Mesenchymal stem cell (in vitro differentiated cells and primary cell): Measurements from ENCODE around the gene VIPR2.

Source experiments
- DNase-seq: peaks from one replicate; pipeline ENCODE4 v3.0.0-alpha.2; 2013
- H2AFZ ChIP-seq: one replicate; pipeline ENCODE4 v1.6.1; 2013; ENCODE audit warnings: low read depth, mild to moderate bottlenecking, control low read depth, inconsistent platforms, low read length, moderate library complexity
- H2AK5ac ChIP-seq: 2 replicates; pipeline ENCODE4 v1.6.1; 2013; ENCODE audit warnings: low read length, moderate library complexity, mild to moderate bottlenecking, inconsistent platforms; ENCODE audit not compliant: severe bottlenecking
- H2BK120ac ChIP-seq: one replicate; pipeline ENCODE4 v1.6.1; 2013; ENCODE audit warnings: low read depth, mild to moderate bottlenecking, inconsistent platforms, low read length, moderate library complexity
- H2BK12ac ChIP-seq, 2 experiments: one replicate each; pipeline ENCODE4 v1.6.1; 2013; ENCODE audit warnings: inconsistent platforms in 2 of 2, low read length in 2 of 2, mild to moderate bottlenecking in 2 of 2, moderate library complexity in 2 of 2, control low read depth in 1 of 2
- H2BK15ac ChIP-seq: one replicate; pipeline ENCODE4 v1.6.1; 2013; ENCODE audit warnings: mild to moderate bottlenecking, low read depth, inconsistent platforms; ENCODE audit not compliant: poor library complexity, severe bottlenecking
- H2BK5ac ChIP-seq: 2 replicates; pipeline ENCODE4 v1.6.1; 2013; ENCODE audit warnings: low read depth, mild to moderate bottlenecking, low read length, control low read depth, inconsistent platforms; ENCODE audit not compliant: poor library complexity, severe bottlenecking
- H3K14ac ChIP-seq, 2 experiments: one replicate each; pipeline ENCODE4 v1.6.1; 2013; ENCODE audit warnings: inconsistent platforms in 2 of 2, low read length in 2 of 2, control low read depth in 1 of 2, mild to moderate bottlenecking in 1 of 2, moderate library complexity in 1 of 2
- H3K18ac ChIP-seq, 2 experiments: one replicate each; pipeline ENCODE4 v1.6.1; 2013; ENCODE audit warnings: inconsistent platforms in 2 of 2, low read length in 2 of 2, control low read depth in 1 of 2, low read depth in 1 of 2, mild to moderate bottlenecking in 1 of 2
- H3K23ac ChIP-seq, 2 experiments: one replicate each; pipeline ENCODE4 v1.6.1; 2013; ENCODE audit warnings: inconsistent platforms in 2 of 2, low read length in 2 of 2, mild to moderate bottlenecking in 2 of 2, moderate library complexity in 2 of 2, control low read depth in 1 of 2
- H3K27ac ChIP-seq: 2 replicates; pipeline ENCODE4 v1.5.1; 2013; ENCODE audit warnings: mild to moderate bottlenecking, moderate library complexity, low read length, control low read depth, inconsistent platforms; ENCODE audit not compliant: poor library complexity, severe bottlenecking
- H3K27me3 ChIP-seq, 2 experiments: 2 replicates each; pipeline versions ENCODE4 v1.6.1 to v1.7.0; 2013; ENCODE audit warnings: low read length in 2 of 2, mild to moderate bottlenecking in 2 of 2, moderate library complexity in 2 of 2, control low read depth in 1 of 2, inconsistent platforms in 1 of 2; ENCODE audit not compliant: control insufficient read depth in 1 of 2, insufficient read depth in 1 of 2
- H3K36me3 ChIP-seq, 2 experiments: 2 replicates each; pipeline versions ENCODE4 v1.6.1 to v1.7.0; 2013; ENCODE audit warnings: low read length in 2 of 2, control low read depth in 1 of 2, inconsistent platforms in 1 of 2, low read depth in 1 of 2, mild to moderate bottlenecking in 1 of 2; ENCODE audit not compliant: insufficient read depth in 2 of 2, control insufficient read depth in 1 of 2
- H3K4ac ChIP-seq, 2 experiments: one replicate each; pipeline ENCODE4 v1.6.1; 2013; ENCODE audit warnings: inconsistent platforms in 2 of 2, low read length in 2 of 2, mild to moderate bottlenecking in 2 of 2, moderate library complexity in 2 of 2, control low read depth in 1 of 2, low read depth in 1 of 2
- H3K4me1 ChIP-seq: 2 replicates; pipeline ENCODE4 v1.6.1; 2013; ENCODE audit warnings: low read depth, low read length, control low read depth; ENCODE audit not compliant: control insufficient read depth, insufficient read depth
- H3K4me2 ChIP-seq: 2 replicates; pipeline ENCODE4 v1.6.1; 2013; ENCODE audit warnings: low read length, mild to moderate bottlenecking, inconsistent platforms; ENCODE audit not compliant: poor library complexity, severe bottlenecking
- H3K4me3 ChIP-seq, 2 experiments: 2 replicates each; pipeline versions ENCODE4 v1.5.1 to v1.7.0; 2013; ENCODE audit warnings: low read length in 2 of 2, mild to moderate bottlenecking in 2 of 2, control low read depth in 1 of 2, low read depth in 1 of 2; ENCODE audit not compliant: insufficient read depth in 1 of 2
- H3K79me1 ChIP-seq: replicated peaks from 2 replicates; pipeline ENCODE4 v1.6.1; 2013; ENCODE audit warnings: mild to moderate bottlenecking, control low read depth, low read length, inconsistent platforms; ENCODE audit not compliant: poor library complexity, severe bottlenecking
- H3K9ac ChIP-seq: 2 replicates; pipeline ENCODE4 v1.7.0; 2013; ENCODE audit warnings: mild to moderate bottlenecking, low read length, moderate library complexity
- H3K9me3 ChIP-seq: 2 replicates; pipeline ENCODE4 v1.7.0; 2013; ENCODE audit warnings: mild to moderate bottlenecking, low read length; ENCODE audit not compliant: control insufficient read depth
- H4K8ac ChIP-seq: one replicate; pipeline ENCODE4 v1.6.1; 2013; ENCODE audit warnings: inconsistent platforms, mild to moderate bottlenecking, low read length, moderate library complexity
- H4K91ac ChIP-seq: one replicate; pipeline ENCODE4 v1.6.1; 2013; ENCODE audit warnings: mild to moderate bottlenecking, low read length, inconsistent platforms
- WGBS: methylation state at CpG from one replicate; pipeline ENCODE4 v1.1.7; 2013; ENCODE audit warnings: mixed read lengths; 5-methylcytosine and 5-hydroxymethylcytosine counted together

The VIPR2 gene

GRCh38 chr7:159063046-159063840 is 81.4 kb downstream of the VIPR2 start:
- H2BK15ac ChIP-seq: no peak overlapping the region
- no peak overlapping the region for H3K9ac ChIP-seq
- no peaks in the 10 kb centered on the region for H3K79me1 ChIP-seq
- peaks cover 0 to 4% of the 10 kb centered on the region in 2 experiments for H3K27me3 ChIP-seq
- H3K4ac ChIP-seq: no peak overlapping the region
- no peak overlapping the region for H2AFZ ChIP-seq
- H3K9me3 ChIP-seq: no peaks in the 10 kb centered on the region
- peaks cover 8% of the 10 kb centered on the region for H3K4me1 ChIP-seq
- H3K4me2 ChIP-seq: no peak overlapping the region
- 95% methylated on average over 51 of the region's 56 CpGs for WGBS
- no peak overlapping the region for H3K18ac ChIP-seq
- H2BK5ac ChIP-seq: no peak overlapping the region
- H2BK12ac ChIP-seq: no peak overlapping the region
- H2BK120ac ChIP-seq: no peak overlapping the region
- no peaks in the 10 kb centered on the region for H3K36me3 ChIP-seq
- H3K27ac ChIP-seq: no peak overlapping the region
- no peak overlapping the region for H2AK5ac ChIP-seq
- DNase-seq: no peak
- H3K23ac ChIP-seq: no peak overlapping the region
- H4K8ac ChIP-seq: no peak overlapping the region
- no peak overlapping the region for H4K91ac ChIP-seq
- no peak overlapping the region for H3K4me3 ChIP-seq
- no peak overlapping the region for H3K14ac ChIP-seq

DNA sequence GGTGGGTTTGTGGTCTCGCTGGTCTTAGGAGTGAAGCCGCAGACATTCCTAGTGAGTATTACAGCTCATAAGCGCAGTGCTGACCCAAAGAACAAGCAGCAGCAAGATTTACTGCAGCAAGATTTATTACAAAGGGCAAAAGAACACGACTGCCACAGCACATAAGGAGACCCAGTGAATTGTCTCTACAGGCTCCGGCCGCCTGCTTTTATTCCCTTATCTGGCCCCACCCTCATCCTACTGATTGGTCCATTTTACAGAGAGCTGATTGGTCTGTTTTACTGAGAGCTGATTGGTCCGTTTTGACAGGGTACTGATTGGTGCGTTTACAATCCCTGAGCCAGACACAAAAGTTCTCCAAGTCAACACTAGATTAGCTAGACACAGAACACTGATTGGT is 82.1 kb downstream of the VIPR2 start:
- no peak overlapping the region for H3K27ac ChIP-seq
- H2AFZ ChIP-seq: no peak overlapping the region
- no peak overlapping the region for H3K4me3 ChIP-seq
- no peak overlapping the region for H4K91ac ChIP-seq
- H3K14ac ChIP-seq: no peak overlapping the region
- H3K36me3 ChIP-seq: no peaks in the 10 kb centered on the region
- H3K18ac ChIP-seq: no peak overlapping the region
- no peak overlapping the region for H3K4me2 ChIP-seq
- no peak overlapping the region for H2AK5ac ChIP-seq
- peaks cover 0 to 4% of the 10 kb centered on the region in 2 experiments for H3K27me3 ChIP-seq
- H3K79me1 ChIP-seq: no peaks in the 10 kb centered on the region
- no peak overlapping the region for H3K4ac ChIP-seq
- H2BK120ac ChIP-seq: no peak overlapping the region
- no peak overlapping the region for H2BK5ac ChIP-seq
- peaks cover 8% of the 10 kb centered on the region for H3K4me1 ChIP-seq
- WGBS: 83% methylated on average over 7 of the region's 8 CpGs
- H3K23ac ChIP-seq: no peak overlapping the region
- H4K8ac ChIP-seq: no peak overlapping the region
- H3K9ac ChIP-seq: no peak overlapping the region
- DNase-seq: no peak
- H2BK15ac ChIP-seq: no peak overlapping the region
- H3K9me3 ChIP-seq: no peaks in the 10 kb centered on the region
- no peak overlapping the region for H2BK12ac ChIP-seq

GRCh38 chr7:159061674-159062212 is 82.9 kb downstream of the VIPR2 start:
- H3K9me3 ChIP-seq: no peaks in the 10 kb centered on the region
- no peak overlapping the region for H2BK5ac ChIP-seq
- no peaks in the 10 kb centered on the region for H3K36me3 ChIP-seq
- H3K9ac ChIP-seq: no peak overlapping the region
- H3K23ac ChIP-seq: no peak overlapping the region
- no peak overlapping the region for H2BK12ac ChIP-seq
- no peaks in the 10 kb centered on the region for H3K79me1 ChIP-seq
- peaks cover 8% of the 10 kb centered on the region for H3K4me1 ChIP-seq
- H2BK15ac ChIP-seq: no peak overlapping the region
- H3K4ac ChIP-seq: no peak overlapping the region
- H2AK5ac ChIP-seq: no peak overlapping the region
- peaks cover 0 to 4% of the 10 kb centered on the region in 2 experiments for H3K27me3 ChIP-seq
- H3K14ac ChIP-seq: no peak overlapping the region
- no peak overlapping the region for H4K8ac ChIP-seq
- WGBS: 59% methylated on average over 43 of the region's 44 CpGs
- H3K18ac ChIP-seq: no peak overlapping the region
- peak overlapping the region; percentile 62 for H3K4me2 ChIP-seq
- no peak for DNase-seq
- no peak overlapping the region for H3K27ac ChIP-seq
- no peak overlapping the region for H2AFZ ChIP-seq
- peak overlapping the region in 1 of 2 experiments; percentile 21 for H3K4me3 ChIP-seq
- no peak overlapping the region for H2BK120ac ChIP-seq
- no peak overlapping the region for H4K91ac ChIP-seq

DNA sequence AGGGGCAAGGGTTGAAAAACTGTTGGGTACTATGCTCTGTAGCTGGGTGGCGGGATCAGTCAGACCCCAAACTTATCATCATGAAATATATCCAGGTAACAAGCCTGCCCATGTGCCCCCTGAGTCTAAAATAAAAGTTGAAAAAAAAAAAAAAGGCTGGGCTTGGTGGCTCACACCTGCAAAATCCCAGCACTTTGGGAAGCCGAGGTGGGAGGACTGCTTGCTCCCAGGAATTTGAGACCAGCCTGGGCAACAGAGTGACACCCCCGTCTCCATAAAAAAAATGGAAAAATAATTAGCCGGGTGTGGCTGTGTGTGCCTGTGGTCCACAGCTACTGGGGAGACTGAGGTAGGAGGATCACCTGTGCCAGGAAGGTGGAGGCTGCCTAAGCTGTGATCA is 83.5 kb downstream of the VIPR2 start:
- no peak overlapping the region for H4K91ac ChIP-seq
- no peak overlapping the region for H3K4ac ChIP-seq
- no peak overlapping the region for H3K27ac ChIP-seq
- no peak overlapping the region for H2BK12ac ChIP-seq
- no peak overlapping the region for H3K4me3 ChIP-seq
- H3K79me1 ChIP-seq: no peaks in the 10 kb centered on the region
- no peak overlapping the region for H2BK15ac ChIP-seq
- H4K8ac ChIP-seq: no peak overlapping the region
- H3K4me1 ChIP-seq: peaks cover 8% of the 10 kb centered on the region
- no peaks in the 10 kb centered on the region for H3K36me3 ChIP-seq
- no peak overlapping the region for H3K14ac ChIP-seq
- no peaks in the 10 kb centered on the region for H3K9me3 ChIP-seq
- H2BK120ac ChIP-seq: no peak overlapping the region
- no peak overlapping the region for H2AK5ac ChIP-seq
- no peak overlapping the region for H3K4me2 ChIP-seq
- H3K9ac ChIP-seq: no peak overlapping the region
- DNase-seq: no peak
- 88% methylated on average over 3 of the region's 4 CpGs for WGBS
- H3K18ac ChIP-seq: no peak overlapping the region
- no peak overlapping the region for H2BK5ac ChIP-seq
- peaks cover 0 to 4% of the 10 kb centered on the region in 2 experiments for H3K27me3 ChIP-seq
- H3K23ac ChIP-seq: no peak overlapping the region
- no peak overlapping the region for H2AFZ ChIP-seq
